Osteoblast (primary cell): ENCODE measurements around the gene RIMS1. TPM values are rescaled to one million over a fixed set of nuclear protein-coding genes. Genes with fewer than 3 reads are reported as not detected.

ENCODE experiments used
- DNase-seq: peaks from one replicate; pipeline ENCODE4 v3.0.0; 2011; ENCODE audit warnings: low spot score, mixed read lengths; ENCODE audit not compliant: insufficient read length; ENCODE audit errors: missing footprints
- H2AFZ ChIP-seq: 2 replicates; pipeline ENCODE4 v1.6.0; 2011; ENCODE audit warnings: mild to moderate bottlenecking, low read length
- H3K27ac ChIP-seq: 2 replicates; pipeline ENCODE4 v1.5.1; 2011; ENCODE audit warnings: mild to moderate bottlenecking, low read depth, low read length, moderate library complexity
- H3K27me3 ChIP-seq: 2 replicates; pipeline ENCODE4 v1.6.0; 2012; ENCODE audit warnings: mild to moderate bottlenecking, control low read depth, inconsistent platforms, low read length, moderate library complexity; ENCODE audit not compliant: insufficient read depth
- H3K36me3 ChIP-seq: 2 replicates; pipeline ENCODE4 v1.5.1; 2011; ENCODE audit warnings: mild to moderate bottlenecking, low read length, control low read depth, moderate library complexity; ENCODE audit not compliant: insufficient read depth
- H3K4me1 ChIP-seq: 2 replicates; pipeline ENCODE4 v1.5.1; 2011; ENCODE audit warnings: mild to moderate bottlenecking, low read length, control low read depth, moderate library complexity; ENCODE audit not compliant: insufficient read depth
- H3K4me2 ChIP-seq: 2 replicates; pipeline ENCODE4 v1.6.0; 2011; ENCODE audit warnings: mild to moderate bottlenecking, low read length; ENCODE audit not compliant: insufficient read depth
- H3K4me3 ChIP-seq: fragments of 200-600 bp; sonication (generic); 3 replicates; pipeline ENCODE4 v1.5.1; 2012; ENCODE audit warnings: mild to moderate bottlenecking, low read length, inconsistent platforms; ENCODE audit not compliant: insufficient read depth
- H3K79me2 ChIP-seq: 2 replicates; pipeline ENCODE4 v1.6.0; 2012; ENCODE audit warnings: mild to moderate bottlenecking, low read length, control low read depth, inconsistent platforms; ENCODE audit not compliant: insufficient read depth
- H3K9me3 ChIP-seq: 2 replicates; pipeline ENCODE4 v1.5.1; 2011; ENCODE audit warnings: low read depth, low read length, control low read depth
- H4K20me1 ChIP-seq: 2 replicates; pipeline ENCODE4 v1.6.0; 2012; ENCODE audit warnings: mild to moderate bottlenecking, low read length, control low read depth; ENCODE audit not compliant: insufficient read depth
- CTCF ChIP-seq: IDR thresholded peaks from 2 replicates; pipeline ENCODE4 v1.5.1; 2011; ENCODE audit warnings: mild to moderate bottlenecking, low read depth, low read length, moderate library complexity; ENCODE audit errors: extremely low read depth
- total RNA-seq: library from RNA; depleted of rRNA; stranded (reverse); fragments of >200 nt; gene quantifications from 2 replicates; pipeline ENCODE4 v1.2.3, GENCODE V29; 2012

Gene RIMS1
- total RNA-seq, 1 donor: 13.4 TPM

GRCh38 chr6:72376736-72377135 lies 490.4 kb downstream of the RIMS1 start:
- no peak for DNase-seq
- Histone ChIP-seq H3K4me2 (no peak overlapping the region), H3K27me3 (no peaks in the 10 kb centered on the region), H3K4me3 (no peak overlapping the region), H3K79me2 (no peaks in the 10 kb centered on the region), H3K4me1 (no peaks in the 10 kb centered on the region), H2AFZ (no peak overlapping the region), H3K27ac (no peak overlapping the region), H4K20me1 (no peaks in the 10 kb centered on the region), H3K9me3 (no peaks in the 10 kb centered on the region), H3K36me3 (no peaks in the 10 kb centered on the region)
- TF ChIP-seq CTCF: no peak

GRCh38 chr6:72381076-72381475 lies 494.7 kb downstream of the RIMS1 start:
- Histone ChIP-seq H2AFZ (no peak overlapping the region), H3K36me3 (no peaks in the 10 kb centered on the region), H3K4me3 (no peak overlapping the region), H3K27me3 (no peaks in the 10 kb centered on the region), H4K20me1 (no peaks in the 10 kb centered on the region), H3K4me1 (no peaks in the 10 kb centered on the region), H3K27ac (no peak overlapping the region), H3K79me2 (no peaks in the 10 kb centered on the region), H3K9me3 (no peaks in the 10 kb centered on the region), H3K4me2 (no peak overlapping the region)
- no peak for DNase-seq
- TF ChIP-seq CTCF: no peak

- Histone ChIP-seq H3K27me3 (no peaks in the 10 kb centered on the region), H3K27ac (no peak overlapping the region), H3K4me3 (no peak overlapping the region), H3K4me1 (no peaks in the 10 kb centered on the region), H2AFZ (no peak overlapping the region), H3K79me2 (no peaks in the 10 kb centered on the region), H3K36me3 (no peaks in the 10 kb centered on the region), H4K20me1 (no peaks in the 10 kb centered on the region), H3K9me3 (no peaks in the 10 kb centered on the region), H3K4me2 (no peak overlapping the region)
- no peak for TF ChIP-seq CTCF
- peak; percentile 32 for DNase-seq
Measured at GRCh38 chr6:72382602-72383529, 496.5 kb downstream of the RIMS1 start.

GRCh38 chr6:72386324-72386723 lies 500.0 kb downstream of the RIMS1 start:
- Histone ChIP-seq H3K79me2 (no peaks in the 10 kb centered on the region), H3K27ac (no peak overlapping the region), H2AFZ (peak overlapping the region; percentile 81), H4K20me1 (no peaks in the 10 kb centered on the region), H3K9me3 (no peaks in the 10 kb centered on the region), H3K27me3 (no peaks in the 10 kb centered on the region), H3K4me3 (peak overlapping the region; percentile 56), H3K4me1 (no peaks in the 10 kb centered on the region), H3K4me2 (peak overlapping the region; percentile 39), H3K36me3 (no peaks in the 10 kb centered on the region)
- peak; percentile 4 for DNase-seq
- no peak for TF ChIP-seq CTCF
